H1 (cell line): ENCODE measurements around the gene MAPK4. TPM values are rescaled to one million over a fixed set of nuclear protein-coding genes. Genes with fewer than 3 reads are reported as not detected.

Experiments used
- CTCF ChIA-PET: fragments of 300-600 bp; sonication (Branson Sonifier 250); formaldehyde crosslinking; loops from one replicate; lab custom pipeline; 2021; ENCODE audit not compliant: partially characterized antibody; lab: Charles Lee
- POLR2A ChIA-PET: fragments of 300-600 bp; sonication (Branson Sonifier 250); formaldehyde crosslinking; loops from one replicate; lab custom pipeline; 2021; ENCODE audit warnings: inconsistent platforms; ENCODE audit not compliant: partially characterized antibody; lab: Charles Lee
- DNase-seq, 2 experiments: peaks; one replicate each; pipeline versions ENCODE4 v3.0.0 to v3.0.0-alpha.2; 2010 to 2022; ENCODE audit warnings: low spot score in 2 of 2, low read depth in 1 of 2, mixed read lengths in 1 of 2
- FAIRE-seq: peaks from 2 replicates; lab custom pipeline; 2011; peaks lifted over from hg19 to GRCh38; lab: Jason Lieb, UNC
- H2AFZ ChIP-seq: 2 replicates; pipeline ENCODE4 v1.8.1; 2012; ENCODE audit warnings: low read length, inconsistent platforms
- H2AK5ac ChIP-seq: 2 replicates; pipeline ENCODE4 v1.6.1; 2013; ENCODE audit warnings: low read depth, low read length
- H2BK120ac ChIP-seq: replicated peaks from 2 replicates; pipeline ENCODE3; 2013; ENCODE audit warnings: low read depth, low read length, inconsistent platforms
- H2BK12ac ChIP-seq: 2 replicates; pipeline ENCODE4 v1.6.1; 2013; ENCODE audit warnings: low read depth, low read length
- H2BK15ac ChIP-seq: 2 replicates; pipeline ENCODE4 v1.6.1; 2013; ENCODE audit warnings: low read length
- H2BK20ac ChIP-seq: 2 replicates; pipeline ENCODE4 v1.6.1; 2013; ENCODE audit warnings: low read length
- H2BK5ac ChIP-seq: 2 replicates; pipeline ENCODE4 v1.6.1; 2013; ENCODE audit warnings: low read depth, low read length
- H3K14ac ChIP-seq: 2 replicates; pipeline ENCODE4 v1.6.1; 2013; ENCODE audit warnings: inconsistent platforms; ENCODE audit not compliant: insufficient read length
- H3K18ac ChIP-seq: 2 replicates; pipeline ENCODE4 v1.6.1; 2013; ENCODE audit warnings: low read length; ENCODE audit errors: extremely low read depth
- H3K23ac ChIP-seq: 2 replicates; pipeline ENCODE4 v1.6.1; 2013; ENCODE audit warnings: inconsistent platforms; ENCODE audit not compliant: insufficient read length
- H3K23me2 ChIP-seq: 2 replicates; pipeline ENCODE4 v1.6.1; 2013; ENCODE audit warnings: low read depth, low read length
- H3K27ac ChIP-seq: 2 replicates; pipeline ENCODE4 v1.6.1; 2011; ENCODE audit warnings: low read depth, low read length, inconsistent platforms
- H3K27me3 ChIP-seq, 4 experiments: replicated peaks in 1 of 4; 1 replicate in 1 of 4; 2 replicates in 3 of 4; pipeline versions ENCODE4 v1.6.1 to v1.8.1; 2011 to 2013; ENCODE audit warnings: low read length in 3 of 4, mild to moderate bottlenecking in 3 of 4, inconsistent platforms in 2 of 4, mixed read lengths in 2 of 4, moderate library complexity in 1 of 4; ENCODE audit not compliant: control insufficient read depth in 3 of 4, insufficient read depth in 3 of 4; ENCODE audit errors: extremely low read depth in 1 of 4
- H3K36me3 ChIP-seq, 4 experiments: 2 replicates each; pipeline versions ENCODE4 v1.6.1 to v1.8.1; 2011 to 2013; ENCODE audit warnings: mild to moderate bottlenecking in 4 of 4, low read length in 3 of 4, moderate library complexity in 2 of 4, control low read depth in 1 of 4, inconsistent platforms in 1 of 4; ENCODE audit not compliant: insufficient read depth in 4 of 4, control insufficient read depth in 2 of 4
- H3K4ac ChIP-seq: replicated peaks from 2 replicates; pipeline ENCODE3; 2013; ENCODE audit warnings: low read length, low read depth, mixed read lengths, inconsistent platforms; ENCODE audit not compliant: insufficient read length
- H3K4me1 ChIP-seq, 4 experiments: replicated peaks in 1 of 4; 1 replicate in 1 of 4; 2 replicates in 3 of 4; pipeline versions ENCODE4 v1.6.1 to v1.8.1; 2011 to 2013; ENCODE audit warnings: low read length in 3 of 4, inconsistent platforms in 2 of 4, mixed read lengths in 1 of 4; ENCODE audit not compliant: insufficient read depth in 4 of 4, control insufficient read depth in 3 of 4
- H3K4me2 ChIP-seq, 2 experiments: 2 replicates each; pipeline versions ENCODE4 v1.6.1 to v1.8.1; 2011 to 2013; ENCODE audit warnings: low read depth in 2 of 2, low read length in 2 of 2, control low read depth in 1 of 2, inconsistent platforms in 1 of 2, mild to moderate bottlenecking in 1 of 2; ENCODE audit not compliant: insufficient read depth in 1 of 2
- H3K4me3 ChIP-seq, 4 experiments: fragments of 200-600, 300-600 bp in 1 of 4; sonication (generic), shearing (Covaris generic), sonication (Bioruptor Twin) in 1 of 4; 2 replicates each; pipeline versions ENCODE4 v1.5.1 to v1.8.1; 2011 to 2016; ENCODE audit warnings: low read length in 4 of 4, low read depth in 3 of 4, control low read depth in 2 of 4, inconsistent platforms in 2 of 4, mild to moderate bottlenecking in 2 of 4, mixed read lengths in 1 of 4, moderate library complexity in 1 of 4; ENCODE audit not compliant: insufficient read depth in 2 of 4; ENCODE audit errors: extremely low read depth in 1 of 4
- H3K56ac ChIP-seq: replicated peaks from 2 replicates; pipeline ENCODE3; 2013; ENCODE audit warnings: low read depth, mild to moderate bottlenecking, mixed read lengths, low read length, inconsistent platforms; ENCODE audit not compliant: insufficient read length
- H3K79me1 ChIP-seq: 2 replicates; pipeline ENCODE4 v1.6.1; 2013; ENCODE audit warnings: low read depth, low read length, control low read depth
- H3K79me2 ChIP-seq, 2 experiments: 2 replicates each; pipeline versions ENCODE4 v1.6.1 to v1.8.1; 2012 to 2013; ENCODE audit warnings: low read length in 2 of 2, mild to moderate bottlenecking in 2 of 2, inconsistent platforms in 1 of 2; ENCODE audit not compliant: insufficient read depth in 2 of 2, control insufficient read depth in 1 of 2
- H3K9ac ChIP-seq, 4 experiments: replicated peaks in 1 of 4; 1 replicate in 1 of 4; 2 replicates in 3 of 4; pipeline versions ENCODE4 v1.6.1 to v1.8.1; 2011 to 2013; ENCODE audit warnings: low read depth in 3 of 4, low read length in 3 of 4, control low read depth in 2 of 4, mild to moderate bottlenecking in 2 of 4, moderate library complexity in 2 of 4, inconsistent platforms in 1 of 4; ENCODE audit errors: extremely low read depth in 1 of 4
- H3K9me3 ChIP-seq, 2 experiments: 2 replicates each; pipeline versions ENCODE4 v1.6.1 to v1.8.1; 2012 to 2013; ENCODE audit warnings: mild to moderate bottlenecking in 2 of 2, moderate library complexity in 2 of 2, control low read depth in 1 of 2, inconsistent platforms in 1 of 2, low read depth in 1 of 2, low read length in 1 of 2, mixed read lengths in 1 of 2; ENCODE audit not compliant: insufficient read depth in 2 of 2
- H4K20me1 ChIP-seq, 2 experiments: replicated peaks in 1 of 2; 2 replicates each; pipeline versions ENCODE3 to v1.8.1; 2011 to 2013; ENCODE audit warnings: inconsistent platforms in 2 of 2, low read length in 2 of 2, mild to moderate bottlenecking in 1 of 2; ENCODE audit not compliant: insufficient read depth in 2 of 2, control insufficient read depth in 1 of 2
- H4K5ac ChIP-seq: 2 replicates; pipeline ENCODE4 v1.6.1; 2013; ENCODE audit warnings: low read length, low read depth, mixed read lengths, inconsistent platforms; ENCODE audit not compliant: insufficient read length
- H4K8ac ChIP-seq: 2 replicates; pipeline ENCODE4 v1.8.0; 2013; ENCODE audit warnings: mild to moderate bottlenecking, moderate library complexity, low read length, inconsistent platforms; ENCODE audit not compliant: insufficient read depth; ENCODE audit errors: extremely low read depth
- H4K91ac ChIP-seq: replicated peaks from 2 replicates; pipeline ENCODE3; 2013; ENCODE audit warnings: low read length, mixed read lengths, inconsistent platforms; ENCODE audit not compliant: insufficient read length
- ASH2L ChIP-seq: fragments of 200-600, 300-600 bp; sonication (generic); IDR thresholded peaks from one replicate; pipeline ENCODE4 v1.7.1; 2017; ENCODE audit warnings: low read length
- ATF3 ChIP-seq: IDR thresholded peaks from 2 replicates; pipeline ENCODE4 v1.6.1; 2011; ENCODE audit warnings: low read depth, mild to moderate bottlenecking, low read length; ENCODE audit not compliant: insufficient read depth
- BCL11A ChIP-seq, 2 experiments: IDR thresholded peaks; one replicate each; pipeline ENCODE4 v1.6.1; 2011; ENCODE audit warnings: low read depth in 2 of 2, low read length in 2 of 2, mild to moderate bottlenecking in 2 of 2
- EGR1 ChIP-seq: IDR thresholded peaks from 2 replicates; pipeline ENCODE4 v1.6.1; 2011; ENCODE audit warnings: low read depth, low read length, borderline replicate concordance
- KDM5A ChIP-seq: fragments of 200-600 bp; IDR thresholded peaks from 2 replicates; pipeline ENCODE4 v1.7.1; 2012; ENCODE audit warnings: mild to moderate bottlenecking, low read length, inconsistent platforms, mixed read lengths
- NANOG ChIP-seq: IDR thresholded peaks from 2 replicates; pipeline ENCODE4 v1.6.1; 2011; ENCODE audit warnings: low read length, low read depth, mild to moderate bottlenecking, inconsistent platforms; ENCODE audit not compliant: insufficient read depth, poor library complexity, severe bottlenecking
- NRF1 ChIP-seq: IDR thresholded peaks from 2 replicates; pipeline ENCODE4 v1.6.1; 2011; ENCODE audit warnings: mild to moderate bottlenecking, low read depth, low read length, improper control_type of control experiment
- PHF8 ChIP-seq: fragments of 200-600 bp; sonication (generic); conservative IDR thresholded peaks from 2 replicates; pipeline ENCODE4 v1.7.1; 2012; ENCODE audit warnings: low read depth, mild to moderate bottlenecking, inconsistent platforms, low read length, moderate library complexity
- POLR2A ChIP-seq, 2 experiments: IDR thresholded peaks; 1 replicate in 1 of 2; 2 replicates in 1 of 2; pipeline ENCODE4 v1.6.1; 2011; ENCODE audit warnings: low read depth in 2 of 2, low read length in 2 of 2, mild to moderate bottlenecking in 2 of 2; ENCODE audit errors: control extremely low read depth in 1 of 2
- RNF2 ChIP-seq: fragments of 200-900, 300-1000 bp; sonication (generic); IDR thresholded peaks from 2 replicates; pipeline ENCODE4 v1.7.1; 2016; ENCODE audit warnings: borderline replicate concordance, low read depth, mild to moderate bottlenecking, antibody characterized with exemption, low read length; ENCODE audit not compliant: poor library complexity, severe bottlenecking; ENCODE audit errors: missing control alignments
- SIN3A ChIP-seq, 2 experiments: IDR thresholded peaks in 1 of 2; conservative IDR thresholded peaks in 1 of 2; 2 replicates each; pipeline ENCODE4 v1.6.1; 2011 to 2012; ENCODE audit warnings: low read length in 2 of 2, improper control_type of control experiment in 1 of 2, low read depth in 1 of 2, mild to moderate bottlenecking in 1 of 2
- SIRT6 ChIP-seq: IDR thresholded peaks from one replicate; pipeline ENCODE4 v1.7.1; 2012; ENCODE audit warnings: low read length, inconsistent platforms
- SP2 ChIP-seq: IDR thresholded peaks from 2 replicates; pipeline ENCODE4 v1.6.1; 2012; ENCODE audit warnings: mild to moderate bottlenecking, low read length, inconsistent platforms
- TAF7 ChIP-seq: optimal IDR thresholded peaks from 2 replicates; pipeline ENCODE3; 2011; ENCODE audit warnings: low read depth, mild to moderate bottlenecking, inconsistent platforms, low read length, moderate library complexity, borderline replicate concordance
- WGBS, 2 experiments: shearing (Covaris generic) in 1 of 2; methylation state at CpG; one replicate each; pipeline versions ENCODE4 v1.1.6 to v1.1.7; 2013 to 2015; ENCODE audit warnings: low lambda C conversion rate in 2 of 2, mixed read lengths in 2 of 2, inconsistent platforms in 1 of 2, low coverage in 1 of 2, missing lambda C conversion rate in 1 of 2; ENCODE audit not compliant: insufficient replicate concordance in 2 of 2, insufficient coverage in 1 of 2, insufficient read length in 1 of 2; ENCODE audit errors: extremely low coverage in 1 of 2, missing lambda C conversion rate in 1 of 2; 5-methylcytosine and 5-hydroxymethylcytosine counted together
- polyA plus RNA-seq, 7 experiments: library from polyadenylated mRNA; depleted of rRNA in 3 of 7; stranded (reverse) in 5 of 7; unstranded in 2 of 7; fragments of >200 nt in 5 of 7; fragments of 200-250 nt in 2 of 7; gene quantifications; 1 replicate in 5 of 7; 2 replicates in 1 of 7; 4 replicates in 1 of 7; pipeline versions ENCODE4 v1.2.1 to v1.2.3, GENCODE V29; 2011 to 2013; ENCODE audit warnings: missing spikeins in 2 of 7, mixed read lengths in 2 of 7
- total RNA-seq: library from RNA; stranded (reverse); fragmentation: NEBNext Ultra II Directional; extraction: Animal tissue kit (Norgen Biotek cat#: 25700); gene quantifications from 2 replicates; pipeline ENCODE4 v1.2.1, GENCODE V29; 2021

Gene MAPK4
- total and polyA plus RNA-seq, 2 of the 8 experiments (the other 6 are each of a cell fraction or from before 2014, with no cell fraction given) = 3.2 to 3.7 TPM

DNA sequence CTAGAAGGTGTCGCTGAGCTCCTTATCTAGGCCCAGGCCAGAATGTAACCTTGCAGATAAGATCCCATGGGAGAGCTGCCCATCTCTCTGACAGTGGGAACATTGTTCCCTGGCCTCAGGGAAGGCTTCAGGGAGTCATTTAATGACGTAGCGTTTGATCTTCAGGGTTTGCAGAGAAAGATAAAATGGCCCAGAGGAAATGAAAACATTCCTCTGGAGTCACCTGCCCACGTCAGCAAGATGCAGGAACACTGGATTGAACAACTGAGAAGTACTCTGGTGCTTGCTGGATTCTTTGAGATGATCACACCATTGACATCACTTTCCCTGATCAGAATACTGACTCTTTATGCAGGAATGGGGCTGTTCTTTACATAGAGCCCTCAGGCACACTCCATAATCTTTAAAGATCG, 51.6 kb downstream of the MAPK4 start:
- H3K23ac ChIP-seq = no peak overlapping the region
- ChIA-PET CTCF (interaction anchor here (0.9 to 3.1 kb wide), 8 partner anchors 12 to 51 kb away, joined by 3 to 15 read pairs (median 4); no protein-coding TSS in a partner anchor), POLR2A (no interaction called here)
- no peaks in the 10 kb centered on the region for H3K27me3 ChIP-seq
- no peak overlapping the region for H2AK5ac ChIP-seq
- no peak overlapping the region for H2BK20ac ChIP-seq
- no peaks in the 10 kb centered on the region for H3K79me1 ChIP-seq
- no peak overlapping the region for H2BK5ac ChIP-seq
- H3K18ac ChIP-seq = no peak overlapping the region
- no peak overlapping the region for H4K91ac ChIP-seq
- H4K5ac ChIP-seq = no peak overlapping the region
- H3K14ac ChIP-seq = no peak overlapping the region
- H3K4me3 ChIP-seq = no peak overlapping the region
- no peak for FAIRE-seq
- no peak overlapping the region for H2AFZ ChIP-seq
- no peaks in the 10 kb centered on the region for H4K20me1 ChIP-seq
- no peak overlapping the region for H3K4ac ChIP-seq
- no peak overlapping the region for H3K56ac ChIP-seq
- H3K27ac ChIP-seq = no peak overlapping the region
- H4K8ac ChIP-seq = no peak overlapping the region
- no peak overlapping the region for H2BK12ac ChIP-seq
- no peaks in the 10 kb centered on the region for H3K4me1 ChIP-seq
- 88% methylated on average over 5 of the region's 5 CpGs; no CpG with 5 or more reads in 1 of the 2 experiments for WGBS, 2 experiments
- H2BK15ac ChIP-seq = no peak overlapping the region
- no peaks in the 10 kb centered on the region for H3K79me2 ChIP-seq
- no peaks in the 10 kb centered on the region for H3K23me2 ChIP-seq
- no peak overlapping the region for H3K9ac ChIP-seq
- H3K4me2 ChIP-seq = no peak overlapping the region
- no peak overlapping the region for H2BK120ac ChIP-seq
- no peaks in the 10 kb centered on the region for H3K36me3 ChIP-seq
- no peak for DNase-seq
- H3K9me3 ChIP-seq = peaks cover 14% of the 10 kb centered on the region in 2 experiments; a peak in 3 of 4 replicates
- TF ChIP-seq KDM5A (no peak), NRF1 (no peak), SIRT6 (no peak), BCL11A (IDR thresholded peaks at IDR 0.05; ENCODE audit: low read depth in 2 of 2, low read length in 2 of 2) (no peak), RNF2 (no peak), TAF7 (no peak), SIN3A (conservative IDR thresholded peaks at IDR 0.05 in 1 of 2, IDR thresholded peaks at IDR 0.05 in 1 of 2; ENCODE audit: low read depth in 1 of 2, low read length in 2 of 2) (no peak), ASH2L (no peak), ATF3 (no peak), PHF8 (no peak), POLR2A (IDR thresholded peaks at IDR 0.05; ENCODE audit: control extremely low read depth in 1 of 2, low read depth in 2 of 2, low read length in 2 of 2) (no peak), SP2 (no peak), NANOG (no peak), EGR1 (no peak)
